T47D (cell line): Measurements from ENCODE around the gene BRPF1.

Experiments
- DNase-seq, 2 experiments: peaks; one replicate each; pipeline versions ENCODE4 v3.0.0 to v3.0.0-alpha.2; 2011 to 2012; ENCODE audit warnings: low read depth in 1 of 2, low spot score in 1 of 2
- JUND ChIP-seq: IDR thresholded peaks from 2 replicates; pipeline ENCODE4 v1.6.1; 2012; ENCODE audit warnings: low read depth
- in situ Hi-C: cut with HindIII; loops from 2 replicates; pipeline ENCODE4 v1.10.0; 2016; ENCODE audit warnings: low sequenced_read_pairs, low pct_unique_long_range_greater_than_20kb

Gene BRPF1

DNA sequence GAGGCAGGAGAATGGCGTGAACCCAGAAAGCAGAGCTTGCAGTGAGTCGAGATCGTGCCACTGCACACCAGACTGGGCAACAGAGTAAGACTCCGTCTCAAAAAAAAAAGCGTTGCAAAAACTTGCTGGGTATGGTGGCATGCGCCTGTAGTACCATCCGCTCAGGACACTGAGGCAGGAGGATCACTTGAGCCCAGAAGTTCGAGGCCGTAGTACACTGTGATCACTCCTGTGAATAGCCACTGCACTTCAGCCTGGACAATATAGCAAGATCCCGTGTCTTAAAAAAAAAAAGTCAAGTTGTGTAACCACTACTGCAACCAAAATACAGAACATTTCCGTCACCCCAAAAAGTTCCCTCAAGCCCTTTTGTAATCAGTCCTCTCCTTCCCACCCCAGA is 62.9 kb downstream of the BRPF1 start:
- no peak for DNase-seq
- in situ Hi-C loops: no loop called here
- no peak for TF ChIP-seq JUND

DNA sequence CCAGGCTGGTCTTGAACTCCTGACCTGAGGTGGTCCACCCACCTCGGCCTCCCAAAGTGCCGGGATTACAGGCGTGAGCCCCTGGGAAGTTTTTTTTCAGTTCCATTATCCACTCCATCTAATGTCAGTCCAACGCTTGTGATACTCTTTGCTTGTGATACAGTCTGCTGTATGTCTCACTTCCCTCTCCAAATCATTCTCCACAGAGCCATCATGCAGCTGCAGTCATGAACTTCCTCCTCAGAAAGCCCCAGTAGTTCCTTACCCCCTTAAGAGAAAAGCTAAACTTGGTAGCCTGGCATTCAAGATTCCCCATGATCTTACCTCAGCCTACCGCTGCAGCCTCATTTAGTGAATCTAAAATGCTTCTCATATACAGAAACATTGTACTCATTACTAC is 63.7 kb downstream of the BRPF1 start:
- DNase-seq: no peak
- in situ Hi-C loops: no loop called here

DNA sequence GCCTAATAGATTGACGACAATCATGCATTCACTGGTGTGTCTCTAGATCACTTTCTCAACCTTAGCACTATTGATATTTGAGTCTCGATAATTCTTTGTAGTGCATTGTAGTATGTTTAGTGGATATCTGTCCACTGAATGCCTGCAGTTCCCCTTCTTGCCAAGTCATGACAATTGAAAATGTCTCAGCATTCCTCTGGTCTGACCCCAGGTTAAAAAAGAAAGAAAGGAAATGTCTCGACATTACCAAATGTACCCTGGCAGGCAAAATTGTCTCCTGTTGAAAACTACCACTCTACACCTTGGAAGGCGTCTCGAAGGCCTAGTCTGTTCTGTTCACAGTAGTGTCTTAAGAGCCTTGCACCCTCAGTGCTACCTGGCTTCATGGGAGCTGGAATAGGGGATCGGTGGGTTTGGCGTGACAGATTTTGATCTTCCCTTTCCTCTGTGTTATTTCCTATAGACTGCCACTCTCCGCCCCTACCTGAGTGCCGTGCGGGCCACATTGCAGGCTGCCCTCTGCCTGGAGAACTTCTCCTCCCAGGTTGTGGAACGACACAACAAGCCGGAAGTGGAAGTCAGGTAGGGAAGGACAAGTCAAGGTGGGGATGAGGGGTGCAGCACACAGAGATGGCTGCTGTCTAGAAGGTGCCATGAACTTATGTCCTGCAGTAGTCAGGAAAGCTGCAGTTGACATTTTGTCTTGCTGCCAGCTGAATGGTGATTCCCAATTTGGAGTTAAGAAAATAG is 65.8 kb downstream of the BRPF1 start:
- TF ChIP-seq JUND: no peak
- no peak for DNase-seq
- in situ Hi-C loops: no loop called here

More for the DNA sequence above, 63.7 kb downstream of the BRPF1 start:
- no peak for TF ChIP-seq JUND
